ENCODE measurements around the gene BEX3. TPM values are rescaled to one million over a fixed set of nuclear protein-coding genes. Genes with fewer than 3 reads are reported as not detected.

The BEX3 gene
- total RNA-seq, 4 donors from 2014 or later, result 117 to 215 (median 167) TPM

DNA sequence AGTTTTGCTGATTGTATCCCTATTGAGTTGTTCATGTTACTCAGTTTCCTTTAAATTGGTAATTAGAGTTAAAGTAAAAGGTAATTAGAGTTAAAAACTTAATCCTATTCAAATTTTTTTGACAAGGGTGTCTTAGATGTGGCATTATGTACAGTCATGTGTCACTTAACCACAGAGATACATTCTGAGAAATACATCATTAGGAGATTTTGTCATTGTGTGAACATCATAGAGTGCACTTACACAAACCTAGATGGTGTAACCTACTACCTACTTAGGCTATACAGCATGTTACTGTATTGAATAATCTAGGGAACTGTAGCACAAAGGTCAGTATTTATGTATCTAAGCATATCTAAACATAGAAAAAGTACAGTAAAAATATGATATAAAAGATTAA lies 39.2 kb downstream of the BEX3 start:
- TF ChIP-seq POLR2AphosphoS5 (IDR thresholded peaks at IDR 0.05) (no peak), EP300 (IDR thresholded peaks at IDR 0.05) (no peak)
- Histone ChIP-seq H3K9me3 (no peaks in the 10 kb centered on the region), H3K27ac (no peak overlapping the region), H3K36me3 (no peaks in the 10 kb centered on the region), H3K27me3 (no peaks in the 10 kb centered on the region), H3K4me3 (no peak overlapping the region), H3K4me1 (no peaks in the 10 kb centered on the region)
- no peak for ATAC-seq

- H3K9me3 ChIP-seq, result no peaks in the 10 kb centered on the region
- TF ChIP-seq POLR2AphosphoS5 (IDR thresholded peaks at IDR 0.05), result no peak
- no peak for TF ChIP-seq POLR2A (IDR thresholded peaks at IDR 0.05)
- no peak for TF ChIP-seq CTCF (IDR thresholded peaks at IDR 0.05)
- TF ChIP-seq EP300 (IDR thresholded peaks at IDR 0.05), result no peak
- no peaks in the 10 kb centered on the region for H3K27me3 ChIP-seq
- no peaks in the 10 kb centered on the region for H3K36me3 ChIP-seq
- 20 to 100% methylated on average over 1 of the region's 1 CpG for WGBS, 2 donors (ENCODE audit: low coverage in 1 of 2)
- H3K4me1 ChIP-seq, result no peaks in the 10 kb centered on the region
- H3K4me3 ChIP-seq, result no peak overlapping the region
- H3K27ac ChIP-seq, result no peak overlapping the region
- no peak for ATAC-seq
These were observed 41.0 kb downstream of the BEX3 start for GRCh38 chrX:103417370-103417769.

GRCh38 chrX:103417933-103418332 lies 41.6 kb downstream of the BEX3 start:
- 64 to 67% methylated on average over 2 of the region's 2 CpGs for WGBS, 2 donors (ENCODE audit: low coverage in 1 of 2)
- Histone ChIP-seq H3K27ac (no peak overlapping the region), H3K4me1 (no peaks in the 10 kb centered on the region), H3K36me3 (no peaks in the 10 kb centered on the region), H3K4me3 (no peak overlapping the region), H3K27me3 (no peaks in the 10 kb centered on the region), H3K9me3 (no peaks in the 10 kb centered on the region)
- no peak for ATAC-seq
- TF ChIP-seq CTCF (IDR thresholded peaks at IDR 0.05), result no peak

GRCh38 chrX:103418811-103419340 lies 42.5 kb downstream of the BEX3 start:
- 60% methylated on average over 1 of the region's 1 CpG; no CpG with 5 or more reads in 1 of the 2 donors for WGBS, 2 donors (ENCODE audit: low coverage in 1 of 2)
- H3K4me1 ChIP-seq, result no peaks in the 10 kb centered on the region
- no peak for TF ChIP-seq POLR2A (IDR thresholded peaks at IDR 0.05)
- TF ChIP-seq POLR2AphosphoS5 (IDR thresholded peaks at IDR 0.05), result no peak
- no peak for TF ChIP-seq EP300 (IDR thresholded peaks at IDR 0.05)
- TF ChIP-seq CTCF (IDR thresholded peaks at IDR 0.05), result no peak

GRCh38 chrX:103423955-103424638 lies 47.8 kb downstream of the BEX3 start:
- ATAC-seq, result no peak
- Histone ChIP-seq H3K4me3 (no peak overlapping the region), H3K27ac (no peak overlapping the region), H3K4me1 (no peaks in the 10 kb centered on the region), H3K27me3 (no peaks in the 10 kb centered on the region), H3K36me3 (no peaks in the 10 kb centered on the region), H3K9me3 (no peaks in the 10 kb centered on the region)
- TF ChIP-seq POLR2A (IDR thresholded peaks at IDR 0.05), result no peak
- no peak for TF ChIP-seq POLR2AphosphoS5 (IDR thresholded peaks at IDR 0.05)
- TF ChIP-seq CTCF (IDR thresholded peaks at IDR 0.05), result no peak
- TF ChIP-seq EP300 (IDR thresholded peaks at IDR 0.05), result no peak
- WGBS, 2 donors (ENCODE audit: low coverage in 1 of 2), result 57 to 86% methylated on average over 1 of the region's 3 CpGs

More at GRCh38 chrX:103418811-103419340, 42.5 kb downstream of the BEX3 start:
- no peak for ATAC-seq
- Histone ChIP-seq H3K9me3 (no peaks in the 10 kb centered on the region), H3K4me3 (no peak overlapping the region), H3K27me3 (no peaks in the 10 kb centered on the region), H3K27ac (no peak overlapping the region), H3K36me3 (no peaks in the 10 kb centered on the region)

Small RNAs within 50 kb of the gene (small RNA-seq; reads per million reads assigned to genes)
- 0 reads per million in 4 donors for gene Z92846.1

Other genes starting within 250 kb of the BEX3 start
- gene BEX4, start 161.4 kb upstream of the BEX3 start, total RNA-seq, result 10 to 100 TPM; 51.2 to 81.7 (median 60.0) TPM
- 10 to 100 TPM; 48.9 to 84.0 (median 64.4) TPM for gene TCEAL8, start 121.4 kb upstream of the BEX3 start, total RNA-seq
- gene TCEAL5, start 99.8 kb upstream of the BEX3 start, total RNA-seq, result under 1 TPM in 2 of 4 donors, not detected in 2; 0.54 to 0.92 TPM
- 10 to 100 TPM in 1 of 4 donors, 1 to 10 TPM in 3; 2.3 to 24.5 (median 5.4) TPM for gene BEX2, start 65.5 kb upstream of the BEX3 start, total RNA-seq
- gene TCEAL7, start 46.3 kb upstream of the BEX3 start, total RNA-seq, result 10 to 100 TPM in 3 of 4 donors, 1 to 10 TPM in 1; 10.0 to 20.5 (median 13.6) TPM
- 10 to 100 TPM; 52.9 to 86.7 (median 78.3) TPM for gene TCEAL9, start 20.0 kb upstream of the BEX3 start, total RNA-seq
- gene RAB40A, start 143.0 kb downstream of the BEX3 start, total RNA-seq, result 1 to 10 TPM; 1.3 to 8.9 (median 4.6) TPM
- 100 to 1,000 TPM; 424 to 874 (median 497) TPM for gene TCEAL4, start 209.0 kb downstream of the BEX3 start, total RNA-seq
- gene TCEAL3, start 231.4 kb downstream of the BEX3 start, total RNA-seq, result 100 to 1,000 TPM in 3 of 4 donors, 10 to 100 TPM in 1; 99.6 to 257 (median 175) TPM

Measured in gastroesophageal sphincter (tissue), 4 donors.